HepG2 (cell line): ENCODE data around the gene ARHGAP33.

Experiments used
- HMG20B ChIP-seq: conservative IDR thresholded peaks from 2 replicates; pipeline ENCODE4 v1.6.1; 2016; ENCODE audit warnings: missing genetic modification reagents, missing compliant biosample characterization
- JUNB ChIP-seq: sonication (generic); formaldehyde crosslinking; IDR thresholded peaks from 2 replicates; pipeline ENCODE4 v1.8.0; 2022; ENCODE audit warnings: missing genetic modification reagents, mild to moderate bottlenecking, borderline replicate concordance
- SIN3A ChIP-seq: IDR thresholded peaks from 2 replicates; pipeline ENCODE4 v1.6.1; 2011; ENCODE audit warnings: low read depth, mild to moderate bottlenecking, control low read depth, low read length, borderline replicate concordance
- ZFP36L1 ChIP-seq: sonication (generic); formaldehyde crosslinking; IDR thresholded peaks from 2 replicates; pipeline ENCODE4 v1.8.0; 2022; ENCODE audit warnings: mild to moderate bottlenecking, missing genetic modification reagents, moderate library complexity
- ZNF18 ChIP-seq: sonication (generic); formaldehyde crosslinking; IDR thresholded peaks from 2 replicates; pipeline ENCODE4 v1.8.0; 2022; ENCODE audit warnings: mild to moderate bottlenecking, missing genetic modification reagents; ENCODE audit not compliant: insufficient replicate concordance
- ZSCAN20 ChIP-seq: sonication (generic); formaldehyde crosslinking; IDR thresholded peaks from 2 replicates; pipeline ENCODE4 v1.4.0; 2020; ENCODE audit warnings: missing genetic modification reagents, mild to moderate bottlenecking, borderline replicate concordance
- TF ChIP-seq, protein P1 (sequence below): sonication (generic); formaldehyde crosslinking; IDR thresholded peaks from 2 replicates; pipeline ENCODE4 v1.8.0; 2022; ENCODE audit warnings: missing genetic modification reagents, low read depth, mild to moderate bottlenecking, borderline replicate concordance

GRCh38 chr19:35801828-35802227 is 26.5 kb downstream of the ARHGAP33 start:
- TF ChIP-seq ZFP36L1 (CRISPR knock-in tag) (no peak), SIN3A (no peak), ZSCAN20 (CRISPR knock-in tag) (no peak), HMG20B (no peak), ZNF18 (no peak), JUNB (CRISPR knock-in tag) (no peak)
- TF ChIP-seq, protein P1, sequence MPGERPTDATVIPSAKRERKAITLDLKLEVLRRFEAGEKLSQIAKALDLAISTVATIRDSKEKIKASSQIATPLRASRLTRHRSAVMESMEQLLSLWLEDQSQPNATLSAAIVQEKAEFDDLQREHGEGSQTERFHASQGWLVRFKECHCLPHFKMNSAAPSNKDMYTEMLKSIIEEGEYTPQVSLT = no peak
